Subcutaneous adipose tissue (tissue), 4 donors: ENCODE data around the gene NCBP3. TPM values are rescaled to one million over a fixed set of nuclear protein-coding genes. Genes with fewer than 3 reads are reported as not detected.

Experiments used
- total RNA-seq, 4 donors: library from RNA; depleted of rRNA; stranded (reverse); fragments of >200 nt; gene quantifications; one replicate each; pipeline ENCODE4 v1.1.0, GENCODE V29; 2016
- TF ChIP-seq, protein P1 (sequence below): fragments of 450-650 bp; IDR thresholded peaks from one replicate; pipeline ENCODE4 v1.5.1; 2016; ENCODE audit warnings: low read depth, mild to moderate bottlenecking, control low read depth, antibody characterized with exemption, moderate library complexity

The NCBP3 gene
- total RNA-seq, 4 donors from 2014 or later, result 21.6 to 26.4 (median 23.6) TPM

DNA sequence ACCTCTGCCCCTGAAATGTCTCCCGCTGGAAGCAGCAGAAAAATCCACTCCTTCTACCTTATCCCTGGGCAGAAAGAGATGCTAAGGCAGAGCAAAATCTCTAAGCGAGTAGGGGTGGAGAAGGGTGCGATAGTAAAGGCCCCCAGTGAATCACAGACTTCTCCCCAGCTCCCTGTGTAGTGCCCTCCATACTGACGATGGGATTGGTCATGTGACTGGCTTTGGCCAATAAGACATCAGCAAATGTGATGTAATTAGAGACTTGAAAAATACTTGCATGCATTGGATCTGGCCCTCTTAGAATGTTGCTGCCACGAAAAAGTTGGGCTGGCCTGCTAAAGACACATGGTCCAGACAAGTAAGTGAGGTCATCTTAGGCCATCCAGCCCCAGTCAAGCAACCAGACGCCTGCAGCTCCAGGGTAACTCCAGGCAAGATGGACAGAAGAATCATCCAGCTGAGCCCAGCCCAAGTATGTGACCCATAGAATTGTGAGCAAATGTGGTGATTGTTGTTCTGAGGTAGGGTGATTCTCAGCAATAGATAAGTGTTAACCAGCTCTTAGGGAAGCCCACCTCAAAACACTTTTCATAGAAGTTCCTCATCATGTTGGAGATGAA is 86.3 kb downstream of the NCBP3 start:
- TF ChIP-seq, protein P1, sequence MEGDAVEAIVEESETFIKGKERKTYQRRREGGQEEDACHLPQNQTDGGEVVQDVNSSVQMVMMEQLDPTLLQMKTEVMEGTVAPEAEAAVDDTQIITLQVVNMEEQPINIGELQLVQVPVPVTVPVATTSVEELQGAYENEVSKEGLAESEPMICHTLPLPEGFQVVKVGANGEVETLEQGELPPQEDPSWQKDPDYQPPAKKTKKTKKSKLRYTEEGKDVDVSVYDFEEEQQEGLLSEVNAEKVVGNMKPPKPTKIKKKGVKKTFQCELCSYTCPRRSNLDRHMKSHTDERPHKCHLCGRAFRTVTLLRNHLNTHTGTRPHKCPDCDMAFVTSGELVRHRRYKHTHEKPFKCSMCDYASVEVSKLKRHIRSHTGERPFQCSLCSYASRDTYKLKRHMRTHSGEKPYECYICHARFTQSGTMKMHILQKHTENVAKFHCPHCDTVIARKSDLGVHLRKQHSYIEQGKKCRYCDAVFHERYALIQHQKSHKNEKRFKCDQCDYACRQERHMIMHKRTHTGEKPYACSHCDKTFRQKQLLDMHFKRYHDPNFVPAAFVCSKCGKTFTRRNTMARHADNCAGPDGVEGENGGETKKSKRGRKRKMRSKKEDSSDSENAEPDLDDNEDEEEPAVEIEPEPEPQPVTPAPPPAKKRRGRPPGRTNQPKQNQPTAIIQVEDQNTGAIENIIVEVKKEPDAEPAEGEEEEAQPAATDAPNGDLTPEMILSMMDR, result no peak

DNA sequence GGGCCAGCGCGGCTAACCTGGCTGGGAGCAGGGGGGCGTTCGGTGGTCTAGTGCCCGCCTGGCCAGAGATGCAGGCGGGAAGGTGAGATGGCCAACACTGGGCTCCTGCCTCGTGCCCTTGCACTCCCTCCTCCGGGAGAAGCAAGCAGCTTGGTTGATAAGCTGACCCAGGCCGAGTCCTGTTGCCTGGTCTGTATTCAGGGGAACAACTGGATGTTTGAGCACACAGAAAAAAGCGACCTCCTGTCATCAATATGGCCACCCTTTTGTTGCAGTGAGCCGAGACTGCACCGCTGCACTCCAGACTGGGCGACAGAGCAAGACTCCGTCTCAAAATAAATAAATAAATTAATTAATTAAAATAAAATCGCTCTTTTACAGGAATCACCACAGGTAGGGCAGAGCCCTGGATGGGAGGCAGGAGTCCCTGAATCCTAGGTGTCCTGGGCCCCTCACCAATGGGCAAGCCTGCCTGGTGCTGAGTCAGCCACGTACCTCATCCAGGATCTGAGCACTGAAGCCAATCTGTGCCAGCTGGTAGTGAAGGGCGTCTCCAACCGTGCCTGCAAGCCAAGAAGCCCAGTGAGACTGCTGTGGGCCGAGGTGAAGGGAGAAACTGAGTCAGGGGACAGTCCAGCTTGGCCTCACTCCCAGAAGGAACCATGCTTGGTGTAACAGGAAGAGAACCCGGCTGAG is 90.6 kb downstream of the NCBP3 start:
- TF ChIP-seq, protein P1, result no peak

DNA sequence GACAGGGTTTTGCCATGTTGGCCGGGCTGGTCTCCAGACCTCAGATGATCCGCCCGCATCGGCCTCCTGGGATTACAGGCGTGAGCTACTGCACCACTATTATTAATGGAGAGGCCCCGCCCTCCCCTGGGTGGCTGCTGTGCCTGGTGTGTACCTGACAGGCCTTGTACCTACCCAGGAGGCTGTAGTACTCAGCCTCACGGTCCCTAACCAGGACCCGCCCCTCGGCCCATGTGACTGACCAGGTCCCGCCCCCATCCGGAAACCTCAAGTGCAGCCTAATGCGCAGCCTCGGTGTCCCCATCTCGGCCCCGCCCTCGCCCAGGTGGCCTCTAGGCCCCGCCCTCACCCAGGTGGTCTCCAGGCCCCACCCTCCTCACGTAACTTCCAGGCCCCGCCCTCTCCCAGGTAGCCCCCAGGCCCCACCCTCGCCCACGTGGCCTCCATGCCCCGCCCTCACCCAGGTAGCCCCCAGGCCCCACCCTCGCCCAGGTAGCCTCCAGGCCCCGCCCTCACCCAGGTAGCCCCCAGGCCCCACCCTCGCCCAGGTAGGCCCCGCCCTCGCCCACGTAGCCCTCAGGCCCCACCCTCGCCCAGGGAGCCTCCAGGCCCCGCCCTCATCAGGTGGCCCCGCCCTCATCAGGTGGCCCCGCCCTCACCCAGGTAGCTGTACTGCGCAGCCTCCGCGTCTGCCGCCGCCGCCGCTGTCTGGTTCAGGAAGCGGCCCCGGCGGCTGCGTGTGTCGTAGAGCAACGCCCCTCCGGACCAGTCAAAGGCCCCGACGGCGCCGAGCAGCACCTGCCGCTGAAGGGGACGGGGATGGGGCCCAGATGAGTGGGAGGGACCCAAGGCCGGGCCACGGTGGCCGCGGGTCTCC is 91.3 kb downstream of the NCBP3 start:
- TF ChIP-seq, protein P1, result no peak

DNA sequence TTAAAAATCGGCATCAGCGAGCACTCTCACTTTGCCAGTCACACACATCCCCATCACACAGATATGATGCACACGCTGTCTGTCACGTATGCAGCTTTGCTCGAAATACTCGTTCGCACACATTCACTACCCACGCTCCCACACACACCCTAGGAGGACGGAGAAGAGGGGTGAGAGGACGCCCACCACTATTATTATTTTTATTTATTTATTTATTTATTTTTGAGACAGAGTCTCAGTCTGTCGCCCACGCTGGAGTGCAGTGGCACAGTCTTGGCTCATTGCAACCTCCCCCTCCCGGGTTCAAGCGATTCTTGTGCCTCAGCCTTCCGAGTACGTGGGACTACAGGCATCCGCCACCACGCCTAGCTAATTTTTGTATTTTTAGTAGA is 92.0 kb downstream of the NCBP3 start:
- TF ChIP-seq, protein P1, result no peak

DNA sequence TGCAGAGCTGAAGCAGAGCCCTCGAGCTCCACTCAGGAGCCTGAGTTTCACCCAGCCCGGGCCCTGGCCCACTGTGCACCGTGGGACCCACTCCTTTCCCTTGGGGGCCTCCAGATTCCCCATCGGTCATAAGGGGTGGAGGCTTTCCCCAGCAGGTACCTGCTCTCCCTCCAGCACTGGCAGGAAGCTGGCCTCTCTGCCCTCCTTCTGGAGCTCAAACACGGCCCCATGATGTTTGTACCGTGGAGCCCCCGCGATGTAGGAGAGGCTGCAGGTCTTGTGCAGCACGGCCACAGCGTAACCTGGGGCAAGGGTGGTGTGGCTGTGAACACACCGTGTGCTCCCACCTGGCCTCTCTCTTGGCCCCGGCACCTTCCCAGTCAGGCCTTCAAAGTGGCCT is 92.4 kb downstream of the NCBP3 start:
- TF ChIP-seq, protein P1, result no peak

Other genes starting within 250 kb of the NCBP3 start
- gene TRPV1, start 236.8 kb downstream of the NCBP3 start, total RNA-seq, result 1 to 10 TPM; 4.2 to 6.8 (median 5.1) TPM
- 10 to 100 TPM in 3 of 4 donors, 1 to 10 TPM in 1; 7.3 to 16.8 (median 10.8) TPM for gene SHPK, start 210.0 kb downstream of the NCBP3 start, total RNA-seq
- gene CTNS, start 209.5 kb downstream of the NCBP3 start, total RNA-seq, result 10 to 100 TPM; 16.8 to 28.2 (median 23.6) TPM
- gene TAX1BP3, start 177.7 kb downstream of the NCBP3 start, total RNA-seq, result 10 to 100 TPM; 62.2 to 90.1 (median 76.9) TPM
- gene EMC6, start 177.4 kb downstream of the NCBP3 start, total RNA-seq, result 10 to 100 TPM; 14.5 to 17.2 (median 15.3) TPM
- under 1 TPM in 1 of 4 donors, not detected in 3; 0.68 TPM for gene P2RX5, start 150.1 kb downstream of the NCBP3 start, total RNA-seq
- gene HASPIN, start 122.3 kb downstream of the NCBP3 start, total RNA-seq, result under 1 TPM in 3 of 4 donors, not detected in 1; 0.33 to 0.44 (median 0.34) TPM
- 10 to 100 TPM; 19.8 to 48.3 (median 30.8) TPM for gene ITGAE, start 45.1 kb downstream of the NCBP3 start, total RNA-seq
- gene CAMKK1, start 46.8 kb upstream of the NCBP3 start, total RNA-seq, result 1 to 10 TPM; 3.2 to 6.6 (median 3.8) TPM
- 1 to 10 TPM in 3 of 4 donors, under 1 TPM in 1; 0.94 to 9.3 (median 1.8) TPM for gene P2RX1, start 70.2 kb upstream of the NCBP3 start, total RNA-seq
- gene ATP2A3, start 118.2 kb upstream of the NCBP3 start, total RNA-seq, result 1 to 10 TPM; 2.3 to 7.5 (median 3.3) TPM